IPS-11a (cell line): ENCODE results near the gene PAAF1.

Experiments used
- H3K4me3 ChIP-seq: one replicate; pipeline ENCODE4 v1.5.1; 2013; ENCODE audit warnings: low read depth, low read length, control low read depth

PAAF1 gene, protein sequence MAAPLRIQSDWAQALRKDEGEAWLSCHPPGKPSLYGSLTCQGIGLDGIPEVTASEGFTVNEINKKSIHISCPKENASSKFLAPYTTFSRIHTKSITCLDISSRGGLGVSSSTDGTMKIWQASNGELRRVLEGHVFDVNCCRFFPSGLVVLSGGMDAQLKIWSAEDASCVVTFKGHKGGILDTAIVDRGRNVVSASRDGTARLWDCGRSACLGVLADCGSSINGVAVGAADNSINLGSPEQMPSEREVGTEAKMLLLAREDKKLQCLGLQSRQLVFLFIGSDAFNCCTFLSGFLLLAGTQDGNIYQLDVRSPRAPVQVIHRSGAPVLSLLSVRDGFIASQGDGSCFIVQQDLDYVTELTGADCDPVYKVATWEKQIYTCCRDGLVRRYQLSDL

DNA sequence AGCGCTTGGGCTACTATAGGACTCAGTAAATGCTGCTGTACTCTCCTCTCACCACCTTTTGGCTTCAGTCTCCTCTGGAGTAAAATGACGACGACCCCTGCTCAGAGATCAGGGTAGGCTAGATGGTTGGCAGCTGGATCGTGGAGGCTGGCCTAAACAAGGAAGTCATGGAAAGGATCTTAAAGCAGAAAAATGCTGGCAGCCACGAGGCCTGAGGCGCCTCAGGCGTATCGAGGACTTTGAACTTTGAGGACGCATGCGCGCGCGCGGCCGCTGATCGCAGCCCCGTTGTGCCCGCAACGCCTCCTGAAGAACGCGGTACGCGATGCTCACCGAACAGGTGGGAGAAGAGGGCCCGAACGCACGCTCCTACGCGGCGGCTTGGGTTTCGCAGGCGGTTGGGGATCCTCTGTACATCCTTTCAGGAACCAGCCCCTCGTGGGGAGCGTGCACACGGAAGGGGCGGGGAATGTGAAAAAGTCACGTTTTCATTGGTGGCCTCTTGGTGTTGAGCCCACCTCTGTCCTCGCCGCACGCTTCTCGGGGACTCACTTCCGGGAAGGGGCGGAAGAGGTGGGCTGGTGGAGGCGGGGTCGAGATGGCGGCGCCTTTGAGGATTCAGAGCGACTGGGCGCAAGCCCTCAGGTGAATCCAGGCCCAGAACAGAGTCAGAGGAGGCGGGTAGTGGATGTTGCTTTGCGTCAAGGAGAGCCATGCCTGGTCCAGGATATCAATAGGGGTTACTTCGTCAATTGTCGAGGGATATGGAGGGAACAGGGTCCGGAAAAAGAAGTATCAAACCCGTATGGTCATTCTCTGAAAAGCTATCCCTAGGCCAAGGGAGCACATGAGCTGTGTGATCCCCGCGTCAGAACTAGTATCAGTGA lies at the start of gene PAAF1, which contains the start of gene COA4:
Gene PAAF1 (plus strand): TSS at position 576 of the 887 bp plus-strand sequence. CDS start 23 bp downstream, at position 599.
Gene COA4 (minus strand): TSS at position 423 of the 887 bp plus-strand sequence. CDS start 3,468 bp downstream, outside the sequence.
- peak within 1 kb of the TSS; percentile 92 for H3K4me3 ChIP-seq

DNA sequence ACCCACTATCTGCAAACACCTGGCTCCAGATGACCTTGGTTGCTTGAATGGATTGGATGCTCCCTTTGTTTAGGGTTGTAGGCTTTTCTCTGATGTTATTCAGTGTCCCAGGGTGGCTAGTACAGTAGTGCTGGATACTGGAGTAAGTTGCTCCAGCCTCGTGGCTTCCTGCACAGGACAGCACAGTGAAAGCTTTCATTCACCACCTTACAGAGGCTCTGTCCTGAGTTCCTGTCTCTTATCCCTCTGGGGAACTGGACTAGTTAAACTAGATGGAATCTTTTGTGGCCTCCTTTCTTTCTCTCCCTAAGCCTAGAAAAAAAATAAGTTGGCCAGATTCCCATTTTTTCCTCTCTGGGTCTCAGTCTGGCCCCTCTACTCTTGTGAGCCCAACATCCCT lies 46.5 kb upstream of the PAAF1 start:
- H3K4me3 ChIP-seq: no peak overlapping the region

DNA sequence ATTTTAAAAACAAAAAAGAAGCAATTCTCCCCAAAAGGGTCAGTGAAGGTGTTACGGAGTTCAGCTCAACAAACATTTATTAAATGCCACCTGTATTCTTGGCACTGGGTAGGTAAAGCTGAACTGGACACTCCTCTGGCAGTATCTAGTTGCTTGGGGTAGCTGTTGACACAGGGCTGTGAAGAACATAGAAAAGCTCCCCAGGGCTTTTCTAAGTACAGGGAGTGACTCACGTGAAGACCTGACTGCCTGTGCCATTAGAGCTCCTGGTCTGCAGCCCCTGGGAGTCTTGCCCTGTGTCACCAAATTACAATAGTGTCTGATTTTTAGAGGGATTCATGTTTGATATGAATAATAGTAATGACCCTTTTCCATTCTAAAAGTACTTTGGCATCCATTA lies 43.7 kb upstream of the PAAF1 start:
- no peak overlapping the region for H3K4me3 ChIP-seq

DNA sequence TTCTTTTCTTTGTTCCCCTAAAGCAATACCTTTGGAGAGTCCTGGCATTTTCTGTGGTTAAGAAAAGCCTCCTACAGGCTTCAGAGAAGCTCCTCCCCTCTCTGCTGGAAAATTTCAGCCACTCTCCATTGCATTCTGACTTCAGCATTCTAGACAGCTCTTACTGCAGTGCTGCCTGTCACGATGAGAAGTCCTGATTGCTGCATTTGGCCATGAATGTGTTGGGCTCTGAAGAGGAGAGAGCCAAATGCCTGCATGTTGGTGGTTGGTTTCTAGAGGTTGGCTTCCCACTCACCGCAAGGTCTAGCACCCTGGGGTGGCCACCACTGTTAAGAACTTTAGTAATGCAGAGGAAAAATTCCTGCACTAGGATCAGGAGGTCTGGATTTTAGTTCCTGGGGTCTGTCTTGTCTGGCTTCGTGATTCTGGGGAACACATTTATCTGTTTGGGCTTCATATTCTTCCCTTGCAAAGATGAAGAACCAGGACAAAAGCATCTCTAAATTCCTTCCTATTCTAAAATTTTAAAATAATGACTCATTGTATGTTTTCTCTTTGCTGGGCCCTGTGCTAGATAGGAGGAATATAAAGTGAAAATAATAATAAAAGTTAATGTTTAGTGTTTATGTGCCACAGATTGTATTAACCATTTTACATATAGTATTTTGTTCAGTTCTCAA lies 38.2 kb upstream of the PAAF1 start:
- H3K4me3 ChIP-seq: no peak overlapping the region

DNA sequence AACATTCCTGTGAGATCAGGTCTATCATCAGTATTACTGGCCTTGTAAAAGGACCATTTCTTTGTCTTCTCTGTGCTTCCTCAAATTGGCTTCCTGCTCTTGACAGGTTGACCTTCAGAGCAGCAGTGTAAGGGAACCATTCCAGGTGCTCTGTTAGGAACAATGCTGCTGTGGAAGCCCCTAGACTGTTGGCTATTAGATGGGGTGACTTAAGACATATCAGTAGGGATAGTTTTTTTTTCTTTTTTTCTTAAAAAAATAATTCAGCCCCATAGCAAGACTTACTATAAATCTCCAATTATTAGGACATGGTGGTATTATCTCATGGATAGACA lies 37.7 kb upstream of the PAAF1 start:
- no peak overlapping the region for H3K4me3 ChIP-seq

DNA sequence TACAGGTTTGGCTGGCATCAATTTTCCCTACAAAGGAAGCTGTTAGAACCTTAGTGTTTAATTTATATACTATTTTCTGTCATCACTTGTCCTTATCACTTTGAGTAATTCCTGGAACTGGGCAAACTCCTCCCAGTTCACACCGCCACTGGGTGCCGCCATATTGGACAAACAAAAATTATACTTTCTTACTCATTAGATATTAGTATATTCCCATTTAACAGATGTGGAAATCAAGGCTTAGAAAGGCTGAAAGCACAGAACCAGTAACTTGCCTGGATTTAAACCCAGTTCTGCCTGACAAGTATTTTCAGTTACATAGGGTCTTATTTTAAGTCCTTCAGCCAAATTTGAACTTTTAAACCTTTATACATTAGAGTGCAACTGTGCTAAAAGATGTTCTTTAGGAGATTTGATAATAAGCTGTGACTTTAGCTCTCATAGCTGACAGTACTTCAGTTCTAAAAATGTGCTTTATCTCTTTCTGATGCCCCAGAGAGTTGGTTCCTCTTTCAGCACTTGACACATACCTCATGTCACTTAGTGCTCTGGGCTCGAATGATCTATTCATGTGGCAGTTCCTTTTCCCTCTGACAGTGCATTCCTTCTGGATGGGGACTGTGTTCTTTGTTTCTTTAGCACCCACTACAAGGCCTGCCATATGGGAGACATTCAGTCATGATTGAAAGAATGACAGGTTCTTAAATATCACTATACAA lies 25.6 kb upstream of the PAAF1 start:
- no peak overlapping the region for H3K4me3 ChIP-seq

DNA sequence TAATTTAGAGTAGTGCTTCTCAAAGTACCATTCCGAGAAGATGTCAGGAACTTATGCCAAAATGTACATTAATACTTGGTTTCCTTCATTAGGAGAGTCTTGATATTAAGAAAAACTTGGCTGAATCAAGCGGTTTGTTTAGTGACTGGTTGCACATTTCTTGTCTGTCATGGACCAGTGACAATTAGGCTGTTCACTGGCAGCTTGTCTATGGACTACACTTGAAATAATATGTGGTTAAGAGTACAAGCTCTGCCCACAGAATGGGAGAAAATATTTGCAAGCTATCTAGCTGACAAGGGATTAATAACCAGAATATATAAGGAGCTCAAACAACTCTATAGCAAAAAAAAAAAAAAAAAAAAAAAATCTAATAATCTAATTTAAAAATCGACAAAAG lies 24.8 kb upstream of the PAAF1 start:
- no peak overlapping the region for H3K4me3 ChIP-seq

DNA sequence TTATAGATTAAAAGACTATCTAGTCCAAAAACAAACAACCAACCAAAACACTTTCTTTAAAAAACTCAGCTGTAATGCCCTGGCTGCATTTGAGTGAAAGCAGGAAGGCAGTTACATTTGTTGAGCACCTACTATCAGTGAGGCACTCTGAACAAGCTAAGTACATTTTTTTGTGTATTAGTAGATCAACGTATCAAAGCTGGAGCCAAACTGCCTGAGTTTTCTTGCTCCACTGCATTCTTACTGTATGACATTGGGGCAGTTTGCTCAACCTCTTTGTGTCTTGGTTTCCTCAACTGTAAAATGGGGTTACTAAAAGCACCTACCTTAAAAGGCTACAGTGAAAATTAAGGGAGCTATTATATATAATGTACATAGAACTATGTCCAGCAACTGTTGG lies 22.1 kb upstream of the PAAF1 start:
- no peak overlapping the region for H3K4me3 ChIP-seq

DNA sequence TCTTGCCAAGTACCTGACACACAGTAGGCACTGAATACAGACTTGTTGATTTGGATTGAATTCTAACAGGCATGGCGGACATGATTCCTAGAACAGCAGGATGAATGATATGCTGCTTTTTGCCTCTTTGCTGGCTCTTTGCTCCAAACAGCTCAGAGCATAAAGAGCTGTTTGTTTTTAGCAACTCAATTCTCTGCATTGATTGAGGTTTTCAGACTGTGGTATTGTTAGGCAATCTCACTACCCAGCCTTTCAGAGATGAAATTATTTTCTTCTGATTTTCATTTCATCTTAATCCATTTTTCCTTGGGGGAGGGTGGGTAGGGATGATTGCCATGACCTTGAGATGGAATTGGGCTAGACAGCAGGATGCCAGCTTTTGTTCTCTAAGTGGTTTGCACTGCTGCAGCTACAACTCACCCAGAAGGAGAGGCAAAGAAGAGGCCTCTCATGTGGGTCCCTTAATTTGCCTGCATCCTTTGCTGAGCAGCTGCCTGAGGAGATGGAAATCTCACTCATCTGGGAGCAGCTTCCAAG lies 20.7 kb upstream of the PAAF1 start:
- H3K4me3 ChIP-seq: no peak overlapping the region

DNA sequence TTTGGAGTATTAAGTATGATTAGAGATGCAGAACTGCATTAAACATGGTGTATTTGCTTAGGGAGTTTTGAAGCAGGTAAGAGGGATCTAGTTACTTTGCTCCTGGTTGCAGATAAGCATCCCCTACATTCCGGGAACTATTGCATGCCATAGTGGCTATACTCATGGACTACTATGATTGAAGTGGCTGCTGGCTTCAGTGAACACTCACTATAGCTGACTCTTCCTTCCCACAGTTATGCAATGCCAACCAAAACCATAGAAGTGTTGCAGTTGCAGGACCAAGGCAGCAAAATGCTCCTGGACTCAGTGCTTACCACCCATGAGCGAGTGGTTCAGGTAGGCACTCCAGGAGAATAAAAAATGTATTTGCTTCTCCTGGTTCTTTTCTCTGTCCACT lies 17.1 kb upstream of the PAAF1 start:
- no peak overlapping the region for H3K4me3 ChIP-seq

DNA sequence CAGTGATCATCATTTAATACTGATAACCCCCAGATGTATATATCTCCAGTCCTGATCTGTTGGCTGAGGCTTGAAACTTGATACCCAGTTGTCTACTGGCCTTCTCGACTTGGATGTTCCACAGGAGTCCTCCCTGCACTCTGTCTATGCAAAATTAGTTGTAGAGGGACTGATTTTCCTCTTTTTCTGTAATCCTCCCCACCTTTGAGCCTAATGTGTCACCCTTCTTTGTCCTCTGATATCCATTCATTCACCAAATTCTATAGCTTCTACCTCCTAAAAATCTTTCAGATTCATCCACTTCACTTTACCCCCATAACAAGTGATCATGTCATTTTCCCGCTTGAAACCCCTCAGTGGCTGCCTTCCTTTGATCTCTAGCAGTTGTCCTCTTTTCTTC lies 16.6 kb upstream of the PAAF1 start:
- no peak overlapping the region for H3K4me3 ChIP-seq

DNA sequence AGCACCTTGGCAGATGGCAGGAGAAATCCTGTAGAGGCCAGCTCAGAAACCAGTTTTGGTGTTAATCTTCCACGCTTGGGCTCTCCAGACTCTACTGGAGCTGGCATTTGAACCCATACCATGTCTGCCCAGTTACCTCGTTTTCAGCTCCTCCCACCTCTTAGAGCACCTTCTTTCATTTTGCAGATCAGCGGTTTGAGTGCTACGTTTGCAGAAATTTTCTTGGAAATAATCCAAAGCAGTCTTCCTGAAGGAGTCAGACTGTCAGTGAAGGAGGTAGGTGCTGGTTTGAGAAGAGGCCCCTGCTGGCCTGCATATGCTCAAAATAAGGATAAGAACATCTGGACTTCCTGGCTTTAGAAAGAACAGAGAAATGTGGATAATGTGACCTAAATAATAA lies 13.8 kb upstream of the PAAF1 start:
- no peak overlapping the region for H3K4me3 ChIP-seq

DNA sequence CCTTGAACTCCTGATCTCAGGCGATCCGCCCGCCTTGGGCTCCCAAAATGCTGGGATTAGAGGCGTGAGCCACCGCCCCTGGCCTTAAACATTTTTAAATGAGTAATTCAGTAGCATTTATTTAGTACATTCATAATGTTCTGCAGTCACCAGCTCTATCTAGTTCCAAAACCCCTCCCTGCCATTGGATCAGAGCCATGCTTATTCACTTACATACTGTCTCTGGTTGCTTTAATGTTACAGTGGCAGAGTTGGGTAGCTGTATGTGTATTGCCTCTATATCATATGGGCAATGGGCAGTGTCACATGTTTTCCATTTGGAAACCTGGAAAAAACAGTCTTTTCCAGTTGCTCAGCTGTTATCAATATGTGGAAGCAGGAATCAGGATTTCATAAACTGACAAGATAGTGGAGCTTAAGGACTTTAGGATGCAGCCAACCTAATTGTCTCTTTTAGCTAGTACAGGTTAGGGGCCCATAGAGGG lies 10.7 kb upstream of the PAAF1 start:
- no peak overlapping the region for H3K4me3 ChIP-seq

DNA sequence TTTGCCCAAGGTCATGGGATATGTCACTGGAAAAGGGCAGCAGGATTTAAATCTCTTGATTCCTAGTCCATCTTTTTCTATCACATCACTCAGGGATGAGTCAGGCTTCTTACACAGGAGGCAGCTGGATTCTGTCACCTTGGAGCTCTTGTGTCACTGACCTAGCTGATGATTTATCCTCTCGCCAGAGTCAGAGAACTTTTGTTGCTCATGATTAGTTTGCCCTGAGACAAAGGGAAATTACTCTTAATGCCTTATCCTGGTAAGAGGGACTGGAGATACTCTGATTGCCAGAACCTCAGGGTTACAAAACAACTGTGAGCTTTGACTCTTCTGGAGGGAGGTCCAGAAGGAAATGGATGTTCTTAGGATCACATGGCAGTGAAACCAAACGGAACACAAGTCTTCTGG lies 10.2 kb upstream of the PAAF1 start:
- no peak overlapping the region for H3K4me3 ChIP-seq

DNA sequence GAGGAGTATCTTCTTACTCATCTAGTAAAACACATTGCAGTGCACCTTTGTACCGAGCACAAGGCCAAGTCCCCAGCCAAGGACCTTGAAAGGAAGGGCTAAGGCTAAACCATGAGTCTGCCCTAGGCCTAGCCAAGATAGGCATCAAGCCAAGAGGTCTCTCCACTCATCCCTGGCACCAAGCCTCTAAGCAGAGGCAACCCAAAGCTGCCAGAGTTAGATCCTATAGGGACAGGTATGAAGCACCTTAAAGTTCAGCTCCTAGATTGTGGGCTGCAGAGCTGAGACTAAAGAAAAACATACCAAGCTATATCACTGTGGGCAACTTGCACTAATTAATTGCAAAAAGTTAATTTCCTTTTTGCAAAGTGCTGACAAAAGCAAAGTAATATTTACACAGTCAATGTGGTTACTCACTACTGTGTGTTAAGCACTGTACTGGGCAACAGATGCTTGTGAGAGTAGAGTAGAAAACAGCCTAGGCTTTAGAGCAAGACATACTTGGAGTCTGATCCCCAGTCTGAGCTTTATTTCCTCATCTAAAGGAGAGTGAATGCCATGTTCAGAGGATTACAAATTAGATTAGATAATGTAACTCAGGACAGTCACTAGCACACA lies 7.4 kb upstream of the PAAF1 start:
- no peak overlapping the region for H3K4me3 ChIP-seq

DNA sequence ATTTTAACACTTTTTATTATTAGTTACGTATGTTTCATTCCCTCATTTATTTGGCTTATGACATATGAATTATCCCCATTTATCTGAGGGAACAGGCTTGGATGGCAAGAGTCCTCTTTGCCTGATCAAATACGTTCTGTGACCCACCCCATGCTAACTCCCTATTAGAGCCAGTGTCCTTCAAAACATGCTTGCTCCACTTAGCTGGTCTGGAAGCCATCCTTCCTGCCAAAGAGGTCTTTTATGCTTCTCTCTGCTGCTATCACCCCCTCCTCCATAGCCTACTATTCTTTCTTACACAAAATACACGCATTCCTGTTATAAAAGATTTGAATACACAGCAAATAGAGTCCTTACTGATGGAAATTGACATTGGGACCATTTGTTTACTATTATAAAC lies 6.5 kb upstream of the PAAF1 start:
- H3K4me3 ChIP-seq: no peak overlapping the region

DNA sequence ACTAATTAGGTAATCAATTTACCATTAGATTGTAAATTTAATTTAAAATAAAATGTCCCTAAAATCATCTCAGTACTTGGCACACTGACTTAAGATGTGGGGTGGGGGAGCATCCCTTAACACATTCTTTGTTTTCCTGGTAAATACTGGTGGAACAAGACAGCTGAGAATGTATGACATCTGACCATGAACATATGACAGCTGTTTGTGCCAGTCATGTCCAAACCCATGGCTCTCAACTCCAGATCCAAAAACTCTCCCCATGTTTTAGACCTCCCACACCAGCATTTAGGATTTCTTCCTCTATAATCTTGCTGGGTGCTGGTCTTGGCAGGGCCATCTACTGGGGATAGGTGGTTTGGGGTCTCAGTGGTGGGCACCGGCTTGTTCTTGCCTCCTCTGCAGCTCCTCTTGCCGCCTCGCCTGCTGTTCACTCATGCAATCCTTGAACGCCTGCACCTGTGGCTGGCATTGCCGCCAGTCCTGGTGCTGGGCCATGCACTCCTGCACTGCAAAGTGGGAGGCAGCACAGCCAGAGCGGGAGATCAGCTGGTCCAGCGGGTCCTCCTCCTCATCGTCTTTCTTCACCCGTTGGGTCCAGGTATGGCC lies 3.9 kb upstream of the PAAF1 start:
- H3K4me3 ChIP-seq: no peak overlapping the region

DNA sequence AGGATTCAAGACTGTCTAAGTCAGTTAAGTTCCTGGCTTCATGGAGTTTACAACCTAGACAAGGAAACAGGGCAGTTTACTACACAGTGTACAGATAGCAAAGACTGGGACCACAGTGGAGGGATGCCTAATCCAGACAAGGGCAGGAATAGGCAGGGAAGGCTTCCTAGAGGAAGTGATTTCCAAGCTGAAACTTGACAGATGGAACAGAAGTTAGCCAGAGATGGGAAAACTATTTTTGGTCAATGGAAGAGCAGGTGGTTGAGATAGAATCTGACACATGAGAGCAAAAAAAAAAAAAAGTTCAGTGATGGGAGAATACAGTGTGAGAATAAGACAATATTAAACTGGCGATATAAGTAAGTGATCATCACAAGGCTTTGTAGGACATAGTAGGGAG lies 1.4 kb upstream of the PAAF1 start:
- peak overlapping the region; percentile 92 for H3K4me3 ChIP-seq

DNA sequence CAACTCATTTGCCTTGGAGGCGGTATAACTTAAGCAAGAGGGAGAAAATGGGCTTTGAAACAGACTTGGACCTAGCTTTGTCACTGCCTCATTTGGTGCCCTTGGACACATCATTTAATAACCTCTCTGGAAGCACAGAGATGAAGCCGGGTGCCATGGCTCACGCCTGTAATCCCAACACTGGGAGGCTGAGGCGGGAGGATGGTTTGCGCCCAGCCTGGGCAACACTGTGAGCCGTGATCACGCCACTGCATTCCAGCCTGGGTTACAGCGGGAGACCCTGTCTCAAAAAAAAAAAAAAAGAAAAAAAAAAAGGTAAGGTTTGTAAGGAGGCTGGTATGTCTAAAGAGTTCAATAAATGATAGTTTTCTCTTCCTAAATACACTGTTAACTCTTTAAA lies 959 bp upstream of the PAAF1 start:
- H3K4me3 ChIP-seq: peak overlapping the region; percentile 92

DNA sequence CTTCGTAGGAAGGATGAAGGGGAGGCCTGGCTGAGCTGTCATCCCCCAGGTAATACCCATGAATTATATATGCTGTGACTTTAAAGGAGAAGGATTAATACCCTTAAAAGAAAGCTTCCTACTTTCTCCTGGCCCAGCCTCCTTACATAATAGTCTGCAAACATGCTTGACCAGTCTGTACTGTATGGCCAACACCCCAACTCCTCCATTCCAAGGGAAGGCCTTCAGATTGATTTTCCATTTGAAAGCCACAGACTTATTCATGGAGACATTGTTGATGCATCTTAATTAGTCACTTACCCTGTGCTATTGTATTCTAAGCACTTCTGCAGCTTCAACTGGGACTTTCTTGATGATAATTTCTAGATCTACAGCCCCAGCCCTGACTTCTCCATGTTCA lies 2.0 kb downstream of the PAAF1 start:
- H3K4me3 ChIP-seq: no peak overlapping the region
